GM23338 (cell line): ENCODE data around the gene YY1AP1. TPM values are rescaled to one million over a fixed set of nuclear protein-coding genes. Genes with fewer than 3 reads are reported as not detected.
"Not testable (repeated sequence)": the region's sequence is repeated elsewhere in the genome, so short reads cannot be mapped to it uniquely, and the experiment has no call there.

Experiments
- ATAC-seq: fragments of 200-7000 bp; cut with Tn5 transposase; 3 replicates; pipeline ENCODE4 v1.9.1; 2020
- DNase-seq: peaks from one replicate; pipeline ENCODE4 v3.0.0-alpha.2; 2015; ENCODE audit warnings: low spot score
- H2AFZ ChIP-seq: fragments of 200-600 bp; sonication (generic); 2 replicates; pipeline ENCODE4 v1.8.0; 2016; ENCODE audit warnings: antibody characterized with exemption, mild to moderate bottlenecking, moderate library complexity
- H3F3A ChIP-seq: fragments of 200-600 bp; sonication (generic); replicated peaks from 2 replicates; pipeline ENCODE4 v1.8.0; 2017; ENCODE audit warnings: antibody characterized with exemption, mixed run types, low read depth
- H3K27ac ChIP-seq: fragments of 200-600 bp; sonication (generic); 2 replicates; pipeline ENCODE4 v1.6.1; 2016; ENCODE audit warnings: low read depth
- H3K27me3 ChIP-seq: fragments of 200-600 bp; sonication (generic); 2 replicates; pipeline ENCODE4 v1.8.0; 2016; ENCODE audit warnings: mild to moderate bottlenecking, mixed run types, moderate library complexity; ENCODE audit not compliant: insufficient read depth
- H3K36me3 ChIP-seq: fragments of 200-600 bp; sonication (generic); 2 replicates; pipeline ENCODE4 v1.8.0; 2016; ENCODE audit warnings: mild to moderate bottlenecking; ENCODE audit not compliant: insufficient read depth
- H3K4me1 ChIP-seq: fragments of 200-600 bp; sonication (generic); 2 replicates; pipeline ENCODE4 v1.8.0; 2016; ENCODE audit warnings: mild to moderate bottlenecking, moderate library complexity; ENCODE audit not compliant: insufficient read depth
- H3K4me2 ChIP-seq: fragments of 200-600 bp; sonication (generic); 2 replicates; pipeline ENCODE4 v1.7.1; 2017; ENCODE audit warnings: mixed run types
- H3K4me3 ChIP-seq: fragments of 200-600 bp; sonication (generic); 2 replicates; pipeline ENCODE4 v1.6.1; 2016; ENCODE audit warnings: mixed run types
- H3K79me2 ChIP-seq: fragments of 200-600 bp; sonication (generic); replicated peaks from 2 replicates; pipeline ENCODE4 v1.8.0; 2017; ENCODE audit warnings: mild to moderate bottlenecking; ENCODE audit not compliant: insufficient read depth
- H3K9me2 ChIP-seq: fragments of 200-600 bp; sonication (generic); 2 replicates; pipeline ENCODE4 v1.8.0; 2017; ENCODE audit not compliant: insufficient read depth
- H4K20me1 ChIP-seq: fragments of 200-600 bp; sonication (generic); replicated peaks from 2 replicates; pipeline ENCODE4 v1.8.0; 2017; ENCODE audit warnings: mild to moderate bottlenecking; ENCODE audit not compliant: insufficient read depth
- H3K27ac Mint-ChIP-seq: 2 replicates; pipeline ENCODE4 v1.8.0; 2020; ENCODE audit warnings: inconsistent platforms, mild to moderate bottlenecking, moderate library complexity, mixed read lengths
- H3K27me3 Mint-ChIP-seq: 3 replicates; pipeline ENCODE4 v1.8.0; 2022; ENCODE audit warnings: low read depth, mild to moderate bottlenecking, moderate library complexity, mixed read lengths, inconsistent platforms; ENCODE audit not compliant: insufficient read depth, poor library complexity
- H3K36me3 Mint-ChIP-seq: 3 replicates; pipeline ENCODE4 v1.8.0; 2021; ENCODE audit warnings: low read depth, mild to moderate bottlenecking, inconsistent platforms, moderate library complexity, mixed read lengths
- H3K4me1 Mint-ChIP-seq: 3 replicates; pipeline ENCODE4 v1.8.0; 2020; ENCODE audit warnings: mild to moderate bottlenecking, inconsistent platforms, mixed read lengths
- H3K4me3 Mint-ChIP-seq: 3 replicates; pipeline ENCODE4 v1.8.0; 2021; ENCODE audit warnings: moderate library complexity, mild to moderate bottlenecking, inconsistent platforms, mixed read lengths
- H3K9me3 Mint-ChIP-seq: 3 replicates; pipeline ENCODE4 v1.8.0; 2020; ENCODE audit warnings: moderate library complexity, mild to moderate bottlenecking, inconsistent platforms, mixed read lengths
- EZH2 ChIP-seq: fragments of 200-600 bp; sonication (generic); IDR thresholded peaks from one replicate; pipeline ENCODE4 v1.8.0; 2017; ENCODE audit warnings: antibody characterized with exemption, mild to moderate bottlenecking, low read depth; ENCODE audit not compliant: unreplicated experiment
- JUNB ChIP-seq: IDR thresholded peaks from one replicate; pipeline ENCODE4 v1.6.1; 2016; ENCODE audit warnings: antibody characterized with exemption; ENCODE audit not compliant: unreplicated experiment
- ZNF331 ChIP-seq: fragments of 250-450 bp; sonication (Bioruptor Pico); IDR thresholded peaks from 2 replicates; pipeline ENCODE4 v1.5.0; 2020; ENCODE audit warnings: low read depth, mild to moderate bottlenecking, moderate library complexity
- polyA plus RNA-seq: library from polyadenylated mRNA; unstranded; fragments of >200 nt; fragmentation: Nextera tagmentation; extraction: Ambion mirVana; gene quantifications from 2 replicates; pipeline ENCODE4 v1.2.1, GENCODE V29; 2016
- total RNA-seq: library from RNA; depleted of rRNA; stranded (reverse); fragments of >200 nt; shearing (Covaris generic); gene quantifications from 2 replicates; pipeline ENCODE4 v1.2.3, GENCODE V29; 2014
- TF ChIP-seq, protein P1 (sequence below), 2 experiments: fragments of 200-600 bp in 1 of 2; sonication (generic) in 1 of 2; conservative IDR thresholded peaks; 2 replicates each; pipeline versions ENCODE4 v1.5.1 to v1.6.1; 2016 to 2017; ENCODE audit warnings: antibody characterized with exemption in 2 of 2, low read depth in 2 of 2, mild to moderate bottlenecking in 2 of 2, moderate library complexity in 1 of 2
- TF ChIP-seq, protein P2 (sequence below): IDR thresholded peaks from 2 replicates; pipeline ENCODE4 v1.6.1; 2016; ENCODE audit warnings: antibody characterized with exemption

Gene YY1AP1
- total and polyA plus RNA-seq, 2 experiments from 2014 or later = 21.2 to 66.5 TPM

DNA sequence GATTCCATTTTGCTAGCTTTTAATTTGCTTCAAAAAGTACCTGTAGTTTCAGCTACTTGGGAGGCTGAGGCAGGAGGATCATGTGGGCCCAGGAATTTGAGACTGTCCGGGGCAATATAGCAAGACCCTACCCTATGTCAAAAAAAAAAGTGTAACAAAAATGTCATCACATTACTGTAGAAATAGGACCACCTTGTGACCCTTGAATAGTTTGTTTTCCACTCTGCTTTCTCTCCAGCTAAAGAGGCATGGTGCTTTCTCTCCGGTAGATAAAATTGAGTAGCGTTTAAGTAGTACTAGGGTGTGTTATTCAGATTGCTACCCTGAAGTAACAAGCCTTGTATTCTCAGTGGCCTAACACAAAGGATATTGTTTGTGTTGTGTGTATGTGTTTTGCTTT lies 24.1 kb upstream of the YY1AP1 start:
- H3F3A ChIP-seq, H3K4me3 Mint-ChIP-seq, H3K4me1 ChIP-seq, H4K20me1 ChIP-seq, H2AFZ ChIP-seq, ATAC-seq, H3K27ac Mint-ChIP-seq, H3K4me2 ChIP-seq, H3K27ac ChIP-seq, H3K9me3 Mint-ChIP-seq, H3K9me2 ChIP-seq, H3K4me1 Mint-ChIP-seq, H3K27me3 Mint-ChIP-seq, H3K27me3 ChIP-seq, H3K4me3 ChIP-seq: not testable (repeated sequence)
- Histone ChIP-seq H3K79me2 (peaks cover 31% of the 10 kb centered on the region), H3K36me3 (peaks cover 13% of the 10 kb centered on the region)
- H3K36me3 Mint-ChIP-seq = peaks cover 67% of the 10 kb centered on the region
- DNase-seq = peak; percentile 24
- TF ChIP-seq, protein P1, sequence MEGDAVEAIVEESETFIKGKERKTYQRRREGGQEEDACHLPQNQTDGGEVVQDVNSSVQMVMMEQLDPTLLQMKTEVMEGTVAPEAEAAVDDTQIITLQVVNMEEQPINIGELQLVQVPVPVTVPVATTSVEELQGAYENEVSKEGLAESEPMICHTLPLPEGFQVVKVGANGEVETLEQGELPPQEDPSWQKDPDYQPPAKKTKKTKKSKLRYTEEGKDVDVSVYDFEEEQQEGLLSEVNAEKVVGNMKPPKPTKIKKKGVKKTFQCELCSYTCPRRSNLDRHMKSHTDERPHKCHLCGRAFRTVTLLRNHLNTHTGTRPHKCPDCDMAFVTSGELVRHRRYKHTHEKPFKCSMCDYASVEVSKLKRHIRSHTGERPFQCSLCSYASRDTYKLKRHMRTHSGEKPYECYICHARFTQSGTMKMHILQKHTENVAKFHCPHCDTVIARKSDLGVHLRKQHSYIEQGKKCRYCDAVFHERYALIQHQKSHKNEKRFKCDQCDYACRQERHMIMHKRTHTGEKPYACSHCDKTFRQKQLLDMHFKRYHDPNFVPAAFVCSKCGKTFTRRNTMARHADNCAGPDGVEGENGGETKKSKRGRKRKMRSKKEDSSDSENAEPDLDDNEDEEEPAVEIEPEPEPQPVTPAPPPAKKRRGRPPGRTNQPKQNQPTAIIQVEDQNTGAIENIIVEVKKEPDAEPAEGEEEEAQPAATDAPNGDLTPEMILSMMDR (conservative IDR thresholded peaks at IDR 0.05; ENCODE audit: low read depth in 2 of 2) = peak; percentile 10 to 36; a peak in 2 of 4 replicates

DNA sequence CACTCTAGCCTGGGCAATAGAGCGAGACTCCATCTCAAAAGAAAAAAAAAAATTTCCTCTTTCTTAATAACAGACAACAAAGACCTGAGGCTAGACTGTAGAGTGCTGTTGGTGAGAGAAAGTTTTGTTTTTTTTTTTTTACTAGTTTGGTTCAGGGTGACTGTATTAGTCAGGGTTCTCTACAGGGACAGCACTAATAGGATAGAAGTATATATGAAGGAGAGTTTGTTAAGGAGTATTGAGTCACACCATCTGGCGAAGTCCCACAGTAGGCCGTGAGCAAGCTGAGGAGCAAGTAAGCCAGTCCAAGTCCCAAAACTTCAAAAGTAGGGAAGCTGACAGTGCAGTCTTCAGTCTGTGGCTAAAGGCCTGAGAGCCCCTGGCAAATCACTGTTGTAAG lies 22.9 kb upstream of the YY1AP1 start:
- H3K79me2 ChIP-seq = peaks cover 41% of the 10 kb centered on the region
- not testable (repeated sequence) for H3K4me2 ChIP-seq, H3K4me3 ChIP-seq, H3K9me2 ChIP-seq, H3F3A ChIP-seq, H3K4me1 Mint-ChIP-seq, H3K27me3 Mint-ChIP-seq, H2AFZ ChIP-seq, ATAC-seq, H3K4me3 Mint-ChIP-seq, H3K27ac Mint-ChIP-seq, H3K27ac ChIP-seq, H3K4me1 ChIP-seq, H3K27me3 ChIP-seq, H3K9me3 Mint-ChIP-seq, DNase-seq
- 0 out of 2 replicates have a peak, but pooled peaks cover 10% of the 10 kb centered on the region for H4K20me1 ChIP-seq
- peaks cover 61% of the 10 kb centered on the region for H3K36me3 Mint-ChIP-seq
- peaks cover 13% of the 10 kb centered on the region for H3K36me3 ChIP-seq

GRCh38 chr1:155709391-155709790 lies 20.8 kb upstream of the YY1AP1 start:
- peaks cover 4% of the 10 kb centered on the region; the same call in 1 of the 3 replicates for H3K9me3 Mint-ChIP-seq
- Histone ChIP-seq H3F3A (no peaks in the 10 kb centered on the region), H3K9me2 (no peaks in the 10 kb centered on the region), H3K27ac (no peak overlapping the region), H3K36me3 (peaks cover 8% of the 10 kb centered on the region; the same call in 1 of the 2 replicates), H3K4me3 (no peak overlapping the region), H3K27me3 (no peaks in the 10 kb centered on the region), H3K4me1 (no peaks in the 10 kb centered on the region), H3K79me2 (peaks cover 58% of the 10 kb centered on the region), H2AFZ (no peak overlapping the region), H4K20me1 (0 out of 2 replicates have a peak, but pooled peaks cover 10% of the 10 kb centered on the region), H3K4me2 (no peak overlapping the region)
- DNase-seq (no peak), ATAC-seq (no peak)
- no peak for TF ChIP-seq EZH2
- TF ChIP-seq, protein P2, sequence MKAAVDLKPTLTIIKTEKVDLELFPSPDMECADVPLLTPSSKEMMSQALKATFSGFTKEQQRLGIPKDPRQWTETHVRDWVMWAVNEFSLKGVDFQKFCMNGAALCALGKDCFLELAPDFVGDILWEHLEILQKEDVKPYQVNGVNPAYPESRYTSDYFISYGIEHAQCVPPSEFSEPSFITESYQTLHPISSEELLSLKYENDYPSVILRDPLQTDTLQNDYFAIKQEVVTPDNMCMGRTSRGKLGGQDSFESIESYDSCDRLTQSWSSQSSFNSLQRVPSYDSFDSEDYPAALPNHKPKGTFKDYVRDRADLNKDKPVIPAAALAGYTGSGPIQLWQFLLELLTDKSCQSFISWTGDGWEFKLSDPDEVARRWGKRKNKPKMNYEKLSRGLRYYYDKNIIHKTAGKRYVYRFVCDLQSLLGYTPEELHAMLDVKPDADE = no peak
- TF ChIP-seq ZNF331 (CRISPR knock-in tag) = no peak
- no peak for TF ChIP-seq JUNB
- H3K4me1 Mint-ChIP-seq = no peaks in the 10 kb centered on the region
- H3K4me3 Mint-ChIP-seq = no peak overlapping the region
- H3K27me3 Mint-ChIP-seq = peaks cover 5% of the 10 kb centered on the region
- peaks cover 48% of the 10 kb centered on the region for H3K36me3 Mint-ChIP-seq
- H3K27ac Mint-ChIP-seq = no peak overlapping the region
